CD14-positive monocyte (primary cell): ENCODE data around the gene DUS3L. TPM values are rescaled to one million over a fixed set of nuclear protein-coding genes. Genes with fewer than 3 reads are reported as not detected.

ENCODE experiments used
- DNase-seq, 3 donors: peaks; one replicate each; pipeline ENCODE4 v3.0.0-alpha.2; 2011 to 2022
- H2AFZ ChIP-seq: 2 replicates; pipeline ENCODE4 v1.6.0; 2012; ENCODE audit warnings: mild to moderate bottlenecking, low read depth, low read length, inconsistent platforms; ENCODE audit not compliant: insufficient read depth, poor library complexity, severe bottlenecking
- H3K27ac ChIP-seq, 2 donors: 1 replicate in 1 of 2; 2 replicates in 1 of 2; pipeline ENCODE4 v1.5.1; 2012 to 2013; ENCODE audit warnings: low read length in 2 of 2, control low read depth in 1 of 2, inconsistent platforms in 1 of 2, low read depth in 1 of 2, mild to moderate bottlenecking in 1 of 2
- H3K27me3 ChIP-seq, 2 donors: one replicate each; pipeline versions ENCODE4 v1.6.0 to v1.6.1; 2011 to 2013; ENCODE audit warnings: low read length in 2 of 2; ENCODE audit not compliant: control insufficient read depth in 2 of 2, insufficient read depth in 2 of 2
- H3K36me3 ChIP-seq, 2 donors: replicated peaks in 1 of 2; 1 replicate in 1 of 2; 2 replicates in 1 of 2; pipeline versions ENCODE4 v1.5.1 to v1.6.1; 2012 to 2013; ENCODE audit warnings: low read length in 2 of 2, control low read depth in 1 of 2, inconsistent platforms in 1 of 2, mild to moderate bottlenecking in 1 of 2; ENCODE audit not compliant: insufficient read depth in 2 of 2, control insufficient read depth in 1 of 2
- H3K4me1 ChIP-seq, 2 donors: 1 replicate in 1 of 2; 2 replicates in 1 of 2; pipeline versions ENCODE4 v1.5.1 to v1.6.1; 2012 to 2013; ENCODE audit warnings: low read length in 2 of 2, control low read depth in 1 of 2, inconsistent platforms in 1 of 2, mild to moderate bottlenecking in 1 of 2, moderate library complexity in 1 of 2; ENCODE audit not compliant: insufficient read depth in 2 of 2, control insufficient read depth in 1 of 2
- H3K4me2 ChIP-seq: replicated peaks from 2 replicates; pipeline ENCODE3; 2012; ENCODE audit warnings: low read length, moderate library complexity, mild to moderate bottlenecking; ENCODE audit not compliant: poor library complexity, severe bottlenecking; ENCODE audit errors: extremely low read depth
- H3K4me3 ChIP-seq, 3 experiments: fragments of 200-600 bp in 1 of 3; sonication (generic) in 1 of 3; replicated peaks in 1 of 3; 1 replicate in 2 of 3; 2 replicates in 1 of 3; pipeline ENCODE4 v1.5.1; 2011 to 2013; ENCODE audit warnings: low read length in 3 of 3, mild to moderate bottlenecking in 3 of 3, control low read depth in 2 of 3, low read depth in 2 of 3, inconsistent platforms in 1 of 3, moderate library complexity in 1 of 3
- H3K79me2 ChIP-seq: 2 replicates; pipeline ENCODE4 v1.6.0; 2012; ENCODE audit warnings: mild to moderate bottlenecking, control low read depth, inconsistent platforms, low read length, moderate library complexity; ENCODE audit not compliant: insufficient read depth
- H3K9ac ChIP-seq: 2 replicates; pipeline ENCODE4 v1.6.0; 2017; ENCODE audit warnings: low read length, mild to moderate bottlenecking; ENCODE audit not compliant: insufficient read depth, poor library complexity, severe bottlenecking
- H3K9me3 ChIP-seq, 2 donors: replicated peaks in 1 of 2; 1 replicate in 1 of 2; 2 replicates in 1 of 2; pipeline versions ENCODE4 v1.5.1 to v1.6.1; 2012 to 2013; ENCODE audit warnings: low read length in 2 of 2, control low read depth in 1 of 2; ENCODE audit not compliant: control insufficient read depth in 1 of 2, insufficient read depth in 1 of 2
- H4K20me1 ChIP-seq: 2 replicates; pipeline ENCODE4 v1.6.0; 2012; ENCODE audit warnings: mild to moderate bottlenecking, low read length, control low read depth, moderate library complexity; ENCODE audit not compliant: insufficient read depth
- H3K27ac Mint-ChIP-seq, 7 donors: one replicate each; pipeline ENCODE4 v1.8.0; 2020; ENCODE audit warnings: mild to moderate bottlenecking in 7 of 7, mixed read lengths in 7 of 7, moderate library complexity in 6 of 7, inconsistent platforms in 2 of 7
- H3K27me3 Mint-ChIP-seq, 3 donors: one replicate each; pipeline ENCODE4 v1.8.0; 2021 to 2022; ENCODE audit warnings: low read depth in 3 of 3, mild to moderate bottlenecking in 3 of 3, mixed read lengths in 3 of 3, moderate library complexity in 3 of 3, inconsistent platforms in 1 of 3
- H3K36me3 Mint-ChIP-seq, 2 donors: one replicate each; pipeline ENCODE4 v1.8.0; 2020; ENCODE audit warnings: mixed read lengths in 2 of 2, inconsistent platforms in 1 of 2, mild to moderate bottlenecking in 1 of 2
- H3K4me1 Mint-ChIP-seq: one replicate; pipeline ENCODE4 v1.8.0; 2020; ENCODE audit warnings: mild to moderate bottlenecking, mixed read lengths
- H3K4me3 Mint-ChIP-seq, 2 donors: one replicate each; pipeline ENCODE4 v1.8.0; 2020; ENCODE audit warnings: mild to moderate bottlenecking in 2 of 2, mixed read lengths in 2 of 2, moderate library complexity in 1 of 2
- H3K9me3 Mint-ChIP-seq, 7 donors: one replicate each; pipeline ENCODE4 v1.8.0; 2020 to 2022; ENCODE audit warnings: mixed read lengths in 7 of 7, mild to moderate bottlenecking in 6 of 7, moderate library complexity in 6 of 7, inconsistent platforms in 2 of 7
- CTCF ChIP-seq: fragments of 200-600 bp; IDR thresholded peaks from one replicate; pipeline ENCODE4 v1.8.0; 2022; ENCODE audit warnings: antibody characterized with exemption, mild to moderate bottlenecking
- WGBS: methylation state at CpG from one replicate; pipeline ENCODE4 v1.1.5; 2013; ENCODE audit warnings: missing lambda C conversion rate; ENCODE audit not compliant: insufficient coverage; 5-methylcytosine and 5-hydroxymethylcytosine counted together
- intact Hi-C, 2 donors: fragments of 100-400 bp; cut with micrococcal nuclease; formaldehyde crosslinking; loops; one replicate each; pipeline versions ENCODE4 v1.15.0 to v1.15.1; 2023
- polyA plus RNA-seq, 3 donors: library from polyadenylated mRNA; depleted of rRNA in 1 of 3; unstranded in 2 of 3; stranded (reverse) in 1 of 3; fragments of 300-500 nt in 2 of 3; fragments of >200 nt in 1 of 3; fragmentation: Illumina TruSeq in 2 of 3; gene quantifications; 1 replicate in 2 of 3; 2 replicates in 1 of 3; pipeline ENCODE4 v1.2.3, GENCODE V29; 2012 to 2021

DUS3L gene
- polyA plus RNA-seq, 3 donors: 17.4 to 40.2 (median 23.4) TPM

- H3K4me3 ChIP-seq: peak overlapping the region in 2 of 3 experiments; percentile 27 to 67
Measured at GRCh38 chr19:5803441-5803751, 12.4 kb upstream of the DUS3L start.

More at GRCh38 chr19:5803441-5803751, 12.4 kb upstream of the DUS3L start:
- peaks cover 10 to 17% of the 10 kb centered on the region in 2 donors for H3K9me3 ChIP-seq
- WGBS: 17% methylated on average over 8 of the region's 8 CpGs
- Mint-ChIP-seq H3K4me1 (peaks cover 21% of the 10 kb centered on the region), H3K9me3 (peaks cover 0 to 25% (median 13%) of the 10 kb centered on the region in 7 donors), H3K4me3 (peak overlapping the region; percentile 43 to 86), H3K36me3 (peaks cover 2 to 6% of the 10 kb centered on the region in 2 donors), H3K27ac (no peak overlapping the region), H3K27me3 (peaks cover 69 to 87% (median 79%) of the 10 kb centered on the region in 3 donors)
- H2AFZ ChIP-seq: peak overlapping the region; percentile 74
- intact Hi-C loops: loop anchor here (5.0 to 10.0 kb wide), 2 partner anchors 219 to 221 kb away; no protein-coding TSS in a partner anchor
- H3K27me3 ChIP-seq: peaks cover 10 to 55% of the 10 kb centered on the region in 2 donors
- no peak overlapping the region for H3K9ac ChIP-seq
- peaks cover 15 to 16% of the 10 kb centered on the region in 2 donors for H3K4me1 ChIP-seq
- H3K79me2 ChIP-seq: no peaks in the 10 kb centered on the region
- peak overlapping the region; percentile 77 for H3K4me2 ChIP-seq
- TF ChIP-seq CTCF: no peak
- H3K36me3 ChIP-seq: no peaks in the 10 kb centered on the region
- DNase-seq: no peak
- no peaks in the 10 kb centered on the region for H4K20me1 ChIP-seq
- no peak overlapping the region for H3K27ac ChIP-seq
